OCI-LY7 (cell line): ENCODE measurements around the gene C1orf116.

Source experiments
- EZH2phosphoT487 ChIP-seq: fragments of 200-600 bp; sonication (generic); IDR thresholded peaks from 2 replicates; pipeline ENCODE4 v1.6.1; 2018; ENCODE audit warnings: low read depth, borderline replicate concordance, mild to moderate bottlenecking, mixed run types, antibody characterized with exemption, low read length, moderate library complexity, mixed read lengths
- TF ChIP-seq, protein P1 (sequence below): fragments of 200-600 bp; sonication (generic); conservative IDR thresholded peaks from 2 replicates; pipeline ENCODE4 v1.5.1; 2014; ENCODE audit warnings: mild to moderate bottlenecking, antibody characterized with exemption, low read length, moderate library complexity, mixed read lengths

- TF ChIP-seq, protein P1, sequence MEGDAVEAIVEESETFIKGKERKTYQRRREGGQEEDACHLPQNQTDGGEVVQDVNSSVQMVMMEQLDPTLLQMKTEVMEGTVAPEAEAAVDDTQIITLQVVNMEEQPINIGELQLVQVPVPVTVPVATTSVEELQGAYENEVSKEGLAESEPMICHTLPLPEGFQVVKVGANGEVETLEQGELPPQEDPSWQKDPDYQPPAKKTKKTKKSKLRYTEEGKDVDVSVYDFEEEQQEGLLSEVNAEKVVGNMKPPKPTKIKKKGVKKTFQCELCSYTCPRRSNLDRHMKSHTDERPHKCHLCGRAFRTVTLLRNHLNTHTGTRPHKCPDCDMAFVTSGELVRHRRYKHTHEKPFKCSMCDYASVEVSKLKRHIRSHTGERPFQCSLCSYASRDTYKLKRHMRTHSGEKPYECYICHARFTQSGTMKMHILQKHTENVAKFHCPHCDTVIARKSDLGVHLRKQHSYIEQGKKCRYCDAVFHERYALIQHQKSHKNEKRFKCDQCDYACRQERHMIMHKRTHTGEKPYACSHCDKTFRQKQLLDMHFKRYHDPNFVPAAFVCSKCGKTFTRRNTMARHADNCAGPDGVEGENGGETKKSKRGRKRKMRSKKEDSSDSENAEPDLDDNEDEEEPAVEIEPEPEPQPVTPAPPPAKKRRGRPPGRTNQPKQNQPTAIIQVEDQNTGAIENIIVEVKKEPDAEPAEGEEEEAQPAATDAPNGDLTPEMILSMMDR, result no peak
- no peak for TF ChIP-seq EZH2phosphoT487
These were observed 24.1 kb upstream of the C1orf116 start for GRCh38 chr1:207056673-207057072.
